GM12878 (cell line): Measurements from ENCODE around the gene LRP1B. TPM values are rescaled to one million over a fixed set of nuclear protein-coding genes. Genes with fewer than 3 reads are reported as not detected.

Experiments used
- ATAC-seq: fragments of 200-7000 bp; cut with Tn5 transposase; 3 replicates; pipeline ENCODE4 v1.9.1; 2020; ENCODE audit warnings: mild to moderate bottlenecking, moderate library complexity
- BruUV-seq: library from RNA; stranded (reverse); fragments of 400-500 nt; replicated peaks from 2 replicates; lab custom pipeline; 2021; lab: Mats Ljungman, UMichigan
- CTCF ChIA-PET: fragments of 300-600 bp; sonication (Branson Sonifier 250); formaldehyde crosslinking; extraction: SDS; loops from one replicate; lab custom pipeline; 2021; ENCODE audit warnings: inconsistent platforms; lab: Yijun Ruan, JAX
- POLR2A ChIA-PET: fragments of 350-600 bp; formaldehyde crosslinking; extraction: SDS; loops from one replicate; lab custom pipeline; 2021; ENCODE audit warnings: inconsistent platforms; lab: Charles Lee
- RAD21 ChIA-PET: fragments of 300-600 bp; sonication (Branson Sonifier 250); formaldehyde crosslinking; loops from one replicate; lab custom pipeline; 2023; ENCODE audit warnings: antibody characterized with exemption; ENCODE audit not compliant: unreplicated experiment; lab: Charles Lee
- SMC1A ChIA-PET: fragments of 300-600 bp; sonication (Branson Sonifier 250); formaldehyde crosslinking; loops from one replicate; lab custom pipeline; 2023; ENCODE audit not compliant: unreplicated experiment, uncharacterized antibody; lab: Charles Lee
- DNase-seq: peaks from one replicate; pipeline ENCODE4 v3.0.0-alpha.2; 2011; ENCODE audit warnings: low read depth, low spot score
- FAIRE-seq: peaks from 3 replicates; lab custom pipeline; 2011; peaks lifted over from hg19 to GRCh38; lab: Jason Lieb, UNC
- H2AFZ ChIP-seq: 2 replicates; pipeline ENCODE4 v1.6.0; 2011; ENCODE audit warnings: low read depth, low read length, control low read depth; ENCODE audit not compliant: control insufficient read depth
- H3K27ac ChIP-seq: 2 replicates; pipeline ENCODE4 v1.5.1; 2011; ENCODE audit warnings: control low read depth; ENCODE audit not compliant: control insufficient read depth, insufficient read depth
- H3K27me3 ChIP-seq, 2 experiments: replicated peaks in 1 of 2; 2 replicates each; pipeline versions ENCODE4 v1.6.0 to v1.6.1; 2011; ENCODE audit warnings: low read length in 1 of 2; ENCODE audit not compliant: control insufficient read depth in 2 of 2, insufficient read depth in 2 of 2
- H3K36me3 ChIP-seq, 2 experiments: 2 replicates each; pipeline ENCODE4 v1.5.1; 2011; ENCODE audit warnings: low read length in 1 of 2; ENCODE audit not compliant: control insufficient read depth in 2 of 2, insufficient read depth in 2 of 2
- H3K4me1 ChIP-seq: 2 replicates; pipeline ENCODE4 v1.6.1; 2011; ENCODE audit warnings: mild to moderate bottlenecking, low read length, moderate library complexity, mixed read lengths; ENCODE audit not compliant: control insufficient read depth, insufficient read depth
- H3K4me2 ChIP-seq: 2 replicates; pipeline ENCODE4 v1.6.0; 2011; ENCODE audit warnings: control low read depth; ENCODE audit not compliant: control insufficient read depth, insufficient read depth
- H3K4me3 ChIP-seq: fragments of 200-600 bp; sonication (generic); 2 replicates; pipeline ENCODE4 v1.5.1; 2016
- H3K79me2 ChIP-seq: 2 replicates; pipeline ENCODE4 v1.6.0; 2011; ENCODE audit warnings: low read length; ENCODE audit not compliant: control insufficient read depth, insufficient read depth
- H3K9ac ChIP-seq: 2 replicates; pipeline ENCODE4 v1.8.0; 2011; ENCODE audit warnings: low read length, control low read depth, mixed read lengths; ENCODE audit not compliant: control insufficient read depth, insufficient read depth
- H3K9me3 ChIP-seq: replicated peaks from 3 replicates; pipeline ENCODE4 v1.5.1; 2011; ENCODE audit warnings: mild to moderate bottlenecking, low read length; ENCODE audit not compliant: control insufficient read depth, insufficient read depth
- H4K20me1 ChIP-seq: 2 replicates; pipeline ENCODE4 v1.6.0; 2011; ENCODE audit not compliant: control insufficient read depth, insufficient read depth
- BACH1 ChIP-seq: fragments of 450-650 bp; IDR thresholded peaks from 2 replicates; pipeline ENCODE4 v1.6.1; 2017; ENCODE audit warnings: mild to moderate bottlenecking, borderline replicate concordance
- BCL11A ChIP-seq: IDR thresholded peaks from 2 replicates; pipeline ENCODE4 v1.6.1; 2011; ENCODE audit warnings: low read depth, low read length
- CBX3 ChIP-seq: fragments of 200-600 bp; sonication (generic); IDR thresholded peaks from 2 replicates; pipeline ENCODE4 v1.6.1; 2016; ENCODE audit warnings: low read depth, borderline replicate concordance
- EED ChIP-seq: sonication (generic); IDR thresholded peaks from 2 replicates; pipeline ENCODE4 v1.6.1; 2016; ENCODE audit warnings: antibody characterized with exemption, low read depth
- HDAC2 ChIP-seq: fragments of 200-600 bp; sonication (generic); IDR thresholded peaks from 2 replicates; pipeline ENCODE4 v1.6.1; 2017
- IKZF1 ChIP-seq: fragments of 450-650 bp; conservative IDR thresholded peaks from 2 replicates; pipeline ENCODE4 v1.6.1; 2017; ENCODE audit warnings: antibody characterized with exemption, mild to moderate bottlenecking
- POLR2A ChIP-seq: IDR thresholded peaks from 2 replicates; pipeline ENCODE4 v1.6.1; 2011; ENCODE audit warnings: low read depth, mild to moderate bottlenecking, low read length
- STAT3 ChIP-seq: IDR thresholded peaks from 2 replicates; pipeline ENCODE4 v1.6.1; 2011; ENCODE audit warnings: low read depth, low read length, improper control_type of control experiment
- SUPT20H ChIP-seq: IDR thresholded peaks from 2 replicates; pipeline ENCODE4 v1.6.1; 2011; ENCODE audit warnings: low read depth, mild to moderate bottlenecking, low read length, moderate library complexity, borderline replicate concordance; ENCODE audit not compliant: control insufficient read depth
- SUZ12 ChIP-seq: fragments of 200-600 bp; sonication (generic); IDR thresholded peaks from one replicate; pipeline ENCODE4 v1.6.1; 2018; ENCODE audit warnings: antibody characterized with exemption, mild to moderate bottlenecking; ENCODE audit not compliant: unreplicated experiment
- TCF12 ChIP-seq: IDR thresholded peaks from 2 replicates; pipeline ENCODE4 v1.6.1; 2011; ENCODE audit warnings: low read depth, mild to moderate bottlenecking, low read length
- ZBED1 ChIP-seq: IDR thresholded peaks from 2 replicates; pipeline ENCODE4 v1.6.1; 2016; ENCODE audit warnings: borderline replicate concordance
- ZNF24 ChIP-seq: fragments of 450-650 bp; IDR thresholded peaks from 2 replicates; pipeline ENCODE4 v1.6.1; 2017; ENCODE audit warnings: antibody characterized with exemption, mild to moderate bottlenecking
- WGBS: methylation state at CpG from one replicate; pipeline ENCODE4 v1.1.6; 2016; ENCODE audit warnings: low lambda C conversion rate; ENCODE audit not compliant: insufficient replicate concordance, insufficient coverage; ENCODE audit errors: missing lambda C conversion rate; 5-methylcytosine and 5-hydroxymethylcytosine counted together
- in situ Hi-C: fragments of 300-500 bp; cut with MboI; formaldehyde crosslinking; loops from 9 replicates; pipeline ENCODE4 v1.14.3; 2018; ENCODE audit warnings: mixed read lengths
- intact Hi-C: fragments of 100-400 bp; cut with micrococcal nuclease; formaldehyde crosslinking; loops from one replicate; pipeline ENCODE4 v1.14.2; 2022; ENCODE audit not compliant: unreplicated experiment
- polyA plus RNA-seq, 11 experiments: library from polyadenylated mRNA; depleted of rRNA in 4 of 11; unstranded in 6 of 11; stranded (reverse) in 5 of 11; fragments of >200 nt; fragmentation: Nextera tagmentation in 4 of 11; fragmentation: Illumina TruSeq in 1 of 11; extraction: Ambion mirVana in 4 of 11; extraction: Trizol in 1 of 11; gene quantifications; 1 replicate in 1 of 11; 2 replicates in 10 of 11; pipeline versions ENCODE4 v1.2.1 to v1.2.3, GENCODE V29; 2011 to 2016; ENCODE audit warnings: inconsistent platforms in 2 of 11, missing spikeins in 2 of 11, low read depth in 1 of 11
- total RNA-seq, 4 experiments: library from RNA; depleted of rRNA in 3 of 4; stranded (reverse); fragments of >200 nt in 3 of 4; fragmentation: Illumina TruSeq in 1 of 4; extraction: Trizol in 1 of 4; gene quantifications; 2 replicates each; pipeline versions ENCODE4 v1.2.1 to v1.2.3, GENCODE V29; 2013 to 2021
- TF ChIP-seq, protein P1 (sequence below): fragments of 450-650 bp; IDR thresholded peaks from 2 replicates; pipeline ENCODE4 v1.6.1; 2017; ENCODE audit warnings: mild to moderate bottlenecking, moderate library complexity

The LRP1B gene
- total and polyA plus RNA-seq, 10 of the 15 experiments (the other 5 are each of a cell fraction or from before 2014, with no cell fraction given): under 0.01 to 0.06 (median 0.03) TPM; not detected in 5

DNA sequence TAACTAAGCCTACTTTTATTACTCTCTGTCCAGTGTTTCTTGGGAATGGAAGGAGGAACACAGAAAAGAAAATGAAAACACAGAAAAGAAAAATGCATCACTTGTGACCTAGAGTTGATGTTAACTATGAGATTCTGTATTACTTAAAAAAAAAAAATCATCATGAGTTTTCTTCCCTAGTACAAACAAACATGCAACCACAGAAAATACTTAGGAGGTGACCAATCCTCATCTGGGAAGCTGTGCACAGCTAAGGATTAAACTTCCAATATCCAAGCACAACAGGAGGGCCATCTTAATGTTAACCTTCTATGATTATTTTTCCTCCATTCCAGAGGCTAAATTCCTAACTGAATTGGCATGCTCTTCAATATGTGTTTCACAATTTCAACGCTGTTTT lies 1140.4 kb downstream of the LRP1B start:
- no peak for FAIRE-seq
- no peak for ATAC-seq
- H3K27ac ChIP-seq: no peak overlapping the region
- in situ Hi-C loops: no loop called here
- no peak for DNase-seq
- RAD21 ChIA-PET: no interaction called here
- no peaks in the 10 kb centered on the region for H3K9me3 ChIP-seq
- intact Hi-C loops: no loop called here
- H4K20me1 ChIP-seq: no peaks in the 10 kb centered on the region
- H3K79me2 ChIP-seq: no peaks in the 10 kb centered on the region
- CTCF ChIA-PET: no interaction called here
- BruUV-seq: no TSS peak
- no peak overlapping the region for H2AFZ ChIP-seq
- no peaks in the 10 kb centered on the region for H3K36me3 ChIP-seq
- SMC1A ChIA-PET: no interaction called here
- no peaks in the 10 kb centered on the region for H3K27me3 ChIP-seq
- no peaks in the 10 kb centered on the region for H3K4me1 ChIP-seq
- POLR2A ChIA-PET: no interaction called here
- TF ChIP-seq STAT3 (no peak), POLR2A (no peak), CBX3 (no peak), BCL11A (no peak), ZNF24 (no peak), TCF12 (no peak), SUZ12 (no peak), IKZF1 (no peak), BACH1 (no peak), HDAC2 (no peak), EED (no peak), SUPT20H (no peak), ZBED1 (no peak)
- TF ChIP-seq, protein P1, sequence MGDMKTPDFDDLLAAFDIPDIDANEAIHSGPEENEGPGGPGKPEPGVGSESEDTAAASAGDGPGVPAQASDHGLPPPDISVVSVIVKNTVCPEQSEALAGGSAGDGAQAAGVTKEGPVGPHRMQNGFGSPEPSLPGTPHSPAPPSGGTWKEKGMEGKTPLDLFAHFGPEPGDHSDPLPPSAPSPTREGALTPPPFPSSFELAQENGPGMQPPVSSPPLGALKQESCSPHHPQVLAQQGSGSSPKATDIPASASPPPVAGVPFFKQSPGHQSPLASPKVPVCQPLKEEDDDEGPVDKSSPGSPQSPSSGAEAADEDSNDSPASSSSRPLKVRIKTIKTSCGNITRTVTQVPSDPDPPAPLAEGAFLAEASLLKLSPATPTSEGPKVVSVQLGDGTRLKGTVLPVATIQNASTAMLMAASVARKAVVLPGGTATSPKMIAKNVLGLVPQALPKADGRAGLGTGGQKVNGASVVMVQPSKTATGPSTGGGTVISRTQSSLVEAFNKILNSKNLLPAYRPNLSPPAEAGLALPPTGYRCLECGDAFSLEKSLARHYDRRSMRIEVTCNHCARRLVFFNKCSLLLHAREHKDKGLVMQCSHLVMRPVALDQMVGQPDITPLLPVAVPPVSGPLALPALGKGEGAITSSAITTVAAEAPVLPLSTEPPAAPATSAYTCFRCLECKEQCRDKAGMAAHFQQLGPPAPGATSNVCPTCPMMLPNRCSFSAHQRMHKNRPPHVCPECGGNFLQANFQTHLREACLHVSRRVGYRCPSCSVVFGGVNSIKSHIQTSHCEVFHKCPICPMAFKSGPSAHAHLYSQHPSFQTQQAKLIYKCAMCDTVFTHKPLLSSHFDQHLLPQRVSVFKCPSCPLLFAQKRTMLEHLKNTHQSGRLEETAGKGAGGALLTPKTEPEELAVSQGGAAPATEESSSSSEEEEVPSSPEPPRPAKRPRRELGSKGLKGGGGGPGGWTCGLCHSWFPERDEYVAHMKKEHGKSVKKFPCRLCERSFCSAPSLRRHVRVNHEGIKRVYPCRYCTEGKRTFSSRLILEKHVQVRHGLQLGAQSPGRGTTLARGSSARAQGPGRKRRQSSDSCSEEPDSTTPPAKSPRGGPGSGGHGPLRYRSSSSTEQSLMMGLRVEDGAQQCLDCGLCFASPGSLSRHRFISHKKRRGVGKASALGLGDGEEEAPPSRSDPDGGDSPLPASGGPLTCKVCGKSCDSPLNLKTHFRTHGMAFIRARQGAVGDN: no peak
- 0% methylated on average over 1 of the region's 1 CpG for WGBS
- no peak overlapping the region for H3K9ac ChIP-seq
- H3K4me2 ChIP-seq: no peak overlapping the region
- H3K4me3 ChIP-seq: no peak overlapping the region
